ENCODE data around the gene SMARCA4. TPM values are rescaled to one million over a fixed set of nuclear protein-coding genes. Genes with fewer than 3 reads are reported as not detected.
A peak's percentile ranks its signal among the peaks of the same experiment; 100 is the strongest.
"Not testable (repeated sequence)": the region's sequence is repeated elsewhere in the genome, so short reads cannot be mapped to it uniquely, and the experiment has no call there.

Gene SMARCA4
- total and polyA plus RNA-seq, 7 experiments from 2014 or later: 11.8 to 126 (median 102) TPM

GRCh38 chr19:11102944-11103343, 142.1 kb downstream of the SMARCA4 start:
- ATAC-seq: no peak
- no peak for DNase-seq
- intact Hi-C loops (cut with micrococcal nuclease): no loop called here
- Histone ChIP-seq H3K27ac (ENCODE audit: low read depth, low read length) (no peak overlapping the region), H3K9me3 (ENCODE audit: control insufficient read depth in 2 of 3, low read length in 3 of 3) (no peaks in the 10 kb centered on the region), H3K4me1 (ENCODE audit: control insufficient read depth in 2 of 2, insufficient read depth in 2 of 2, low read length in 2 of 2) (peaks cover 0 to 3% of the 10 kb centered on the region in 2 donors), H3K27me3 (ENCODE audit: control insufficient read depth in 2 of 2, insufficient read depth in 2 of 2, low read length in 2 of 2) (no peaks in the 10 kb centered on the region), H3K36me3 (ENCODE audit: control insufficient read depth in 2 of 3, insufficient read depth in 3 of 3, low read length in 3 of 3) (peaks cover 0 to 58% (median 8%) of the 10 kb centered on the region in 3 experiments), H3K4me3 (ENCODE audit: low read length) (no peak overlapping the region)
- Mint-ChIP-seq H3K4me3 (no peak overlapping the region), H3K27ac (no peak overlapping the region), H3K4me1 (peaks cover 4 to 20% (median 6%) of the 10 kb centered on the region in 7 donors), H3K36me3 (peaks cover 5 to 42% (median 12%) of the 10 kb centered on the region in 5 donors), H3K9me3 (peaks cover 0 to 12% (median 0%) of the 10 kb centered on the region in 11 donors), H3K27me3 (no peaks in the 10 kb centered on the region)
- ChIA-PET CTCF (no interaction called here), POLR2A (interaction anchor here (1.0 kb wide), 1 partner anchor 12 kb away, joined by 3 read pairs; no protein-coding TSS in a partner anchor)

GRCh38 chr19:11103667-11104066, 142.8 kb downstream of the SMARCA4 start:
- H3K27me3 Mint-ChIP-seq; DNase-seq; H3K27ac Mint-ChIP-seq; H3K4me1 ChIP-seq (ENCODE audit: control insufficient read depth in 2 of 2, insufficient read depth in 2 of 2, low read length in 2 of 2); H3K4me3 ChIP-seq (ENCODE audit: low read length); H3K4me3 Mint-ChIP-seq; ATAC-seq; intact Hi-C loops (cut with micrococcal nuclease); H3K9me3 ChIP-seq (ENCODE audit: control insufficient read depth in 2 of 3, low read length in 3 of 3); H3K27me3 ChIP-seq (ENCODE audit: control insufficient read depth in 2 of 2, insufficient read depth in 2 of 2, low read length in 2 of 2); H3K27ac ChIP-seq (ENCODE audit: low read depth, low read length): not testable (repeated sequence)
- peaks cover 4 to 16% (median 6%) of the 10 kb centered on the region in 7 donors for H3K4me1 Mint-ChIP-seq
- peaks cover 0 to 12% (median 0%) of the 10 kb centered on the region in 11 donors for H3K9me3 Mint-ChIP-seq
- POLR2A ChIA-PET: interaction anchor here (0.7 kb wide), 1 partner anchor 66 kb away, joined by 4 read pairs; no protein-coding TSS in a partner anchor
- H3K36me3 ChIP-seq (ENCODE audit: control insufficient read depth in 2 of 3, insufficient read depth in 3 of 3, low read length in 3 of 3): peaks cover 0 to 64% (median 8%) of the 10 kb centered on the region in 3 experiments
- peaks cover 5 to 46% (median 14%) of the 10 kb centered on the region in 5 donors for H3K36me3 Mint-ChIP-seq
- CTCF ChIA-PET: interaction anchor here (0.9 kb wide), 1 partner anchor 23 kb away, joined by 3 read pairs; no protein-coding TSS in a partner anchor

DNA sequence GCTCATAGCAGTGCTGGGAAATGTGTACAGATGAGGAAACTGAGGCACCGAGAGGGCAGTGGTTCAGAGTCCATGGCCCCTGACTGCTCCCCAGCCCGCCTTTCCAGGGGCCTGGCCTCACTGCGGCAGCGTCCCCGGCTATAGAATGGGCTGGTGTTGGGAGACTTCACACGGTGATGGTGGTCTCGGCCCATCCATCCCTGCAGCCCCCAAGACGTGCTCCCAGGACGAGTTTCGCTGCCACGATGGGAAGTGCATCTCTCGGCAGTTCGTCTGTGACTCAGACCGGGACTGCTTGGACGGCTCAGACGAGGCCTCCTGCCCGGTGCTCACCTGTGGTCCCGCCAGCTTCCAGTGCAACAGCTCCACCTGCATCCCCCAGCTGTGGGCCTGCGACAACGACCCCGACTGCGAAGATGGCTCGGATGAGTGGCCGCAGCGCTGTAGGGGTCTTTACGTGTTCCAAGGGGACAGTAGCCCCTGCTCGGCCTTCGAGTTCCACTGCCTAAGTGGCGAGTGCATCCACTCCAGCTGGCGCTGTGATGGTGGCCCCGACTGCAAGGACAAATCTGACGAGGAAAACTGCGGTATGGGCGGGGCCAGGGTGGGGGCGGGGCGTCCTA, 144.3 kb downstream of the SMARCA4 start:
- H3K4me3 ChIP-seq (ENCODE audit: low read length): no peak overlapping the region
- Mint-ChIP-seq H3K36me3 (peaks cover 2 to 35% (median 7%) of the 10 kb centered on the region in 5 donors), H3K27me3 (no peaks in the 10 kb centered on the region), H3K27ac (no peak overlapping the region), H3K4me3 (no peak overlapping the region), H3K9me3 (peaks cover 0 to under 1% (median 0%) of the 10 kb centered on the region in 11 donors), H3K4me1 (peaks cover 1 to 5% (median 3%) of the 10 kb centered on the region in 7 donors)
- no peaks in the 10 kb centered on the region for H3K27me3 ChIP-seq (ENCODE audit: control insufficient read depth in 2 of 2, insufficient read depth in 2 of 2, low read length in 2 of 2)
- DNase-seq (no peak), ATAC-seq (peak; percentile 24)
- intact Hi-C loops (cut with micrococcal nuclease): no loop called here
- POLR2A ChIA-PET: interaction anchor here (0.6 kb wide), 1 partner anchor 12 kb away, joined by 3 read pairs; no protein-coding TSS in a partner anchor
- no peak overlapping the region for H3K27ac ChIP-seq (ENCODE audit: low read depth, low read length)
- no peaks in the 10 kb centered on the region for H3K9me3 ChIP-seq (ENCODE audit: control insufficient read depth in 2 of 3, low read length in 3 of 3)
- peaks cover 0 to 71% (median 8%) of the 10 kb centered on the region in 3 experiments for H3K36me3 ChIP-seq (ENCODE audit: control insufficient read depth in 2 of 3, insufficient read depth in 3 of 3, low read length in 3 of 3)
- CTCF ChIA-PET: no interaction called here
- peaks cover 0 to under 1% of the 10 kb centered on the region in 2 donors for H3K4me1 ChIP-seq (ENCODE audit: control insufficient read depth in 2 of 2, insufficient read depth in 2 of 2, low read length in 2 of 2)

DNA sequence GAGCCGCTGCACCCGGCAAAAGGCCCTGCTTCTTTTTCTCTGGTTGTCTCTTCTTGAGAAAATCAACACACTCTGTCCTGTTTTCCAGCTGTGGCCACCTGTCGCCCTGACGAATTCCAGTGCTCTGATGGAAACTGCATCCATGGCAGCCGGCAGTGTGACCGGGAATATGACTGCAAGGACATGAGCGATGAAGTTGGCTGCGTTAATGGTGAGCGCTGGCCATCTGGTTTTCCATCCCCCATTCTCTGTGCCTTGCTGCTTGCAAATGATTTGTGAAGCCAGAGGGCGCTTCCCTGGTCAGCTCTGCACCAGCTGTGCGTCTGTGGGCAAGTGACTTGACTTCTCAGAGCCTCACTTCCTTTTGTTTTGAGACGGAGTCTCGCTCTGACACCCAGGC, 145.6 kb downstream of the SMARCA4 start:
- H3K27me3 ChIP-seq (ENCODE audit: control insufficient read depth in 2 of 2, insufficient read depth in 2 of 2, low read length in 2 of 2): no peaks in the 10 kb centered on the region
- H3K9me3 Mint-ChIP-seq: no peaks in the 10 kb centered on the region
- H3K4me1 Mint-ChIP-seq: peaks cover 0 to 3% (median 0%) of the 10 kb centered on the region in 7 donors
- no peak for ATAC-seq
- H3K4me3 Mint-ChIP-seq: no peak overlapping the region
- ChIA-PET POLR2A (no interaction called here), CTCF (no interaction called here)
- H3K36me3 Mint-ChIP-seq: peaks cover 0 to 34% (median 4%) of the 10 kb centered on the region in 5 donors
- intact Hi-C loops (cut with micrococcal nuclease): no loop called here
- H3K4me1 ChIP-seq (ENCODE audit: control insufficient read depth in 2 of 2, insufficient read depth in 2 of 2, low read length in 2 of 2): no peaks in the 10 kb centered on the region
- no peak overlapping the region for H3K27ac ChIP-seq (ENCODE audit: low read depth, low read length)
- peaks cover 0 to 80% (median 8%) of the 10 kb centered on the region in 3 experiments for H3K36me3 ChIP-seq (ENCODE audit: control insufficient read depth in 2 of 3, insufficient read depth in 3 of 3, low read length in 3 of 3)
- no peak for DNase-seq
- H3K27ac Mint-ChIP-seq: peak overlapping the region in 1 of 9 donors; percentile 55
- H3K4me3 ChIP-seq (ENCODE audit: low read length): no peak overlapping the region
- no peaks in the 10 kb centered on the region for H3K27me3 Mint-ChIP-seq
- no peaks in the 10 kb centered on the region for H3K9me3 ChIP-seq (ENCODE audit: control insufficient read depth in 2 of 3, low read length in 3 of 3)

- H3K36me3 Mint-ChIP-seq: peaks cover 5 to 31% (median 10%) of the 10 kb centered on the region in 5 donors
- H3K27me3 Mint-ChIP-seq: no peaks in the 10 kb centered on the region
- intact Hi-C loops (cut with micrococcal nuclease): no loop called here
- H3K4me3 Mint-ChIP-seq: no peak overlapping the region
- no peak overlapping the region for H3K4me3 ChIP-seq (ENCODE audit: low read length)
- H3K36me3 ChIP-seq (ENCODE audit: control insufficient read depth in 2 of 3, insufficient read depth in 3 of 3, low read length in 3 of 3): peaks cover 0 to 87% (median 0%) of the 10 kb centered on the region in 3 experiments
- H3K4me1 Mint-ChIP-seq: peaks cover 0 to 6% (median 0%) of the 10 kb centered on the region in 7 donors
- no peaks in the 10 kb centered on the region for H3K27me3 ChIP-seq (ENCODE audit: control insufficient read depth in 2 of 2, insufficient read depth in 2 of 2, low read length in 2 of 2)
- H3K27ac ChIP-seq (ENCODE audit: low read depth, low read length): no peak overlapping the region
- H3K9me3 Mint-ChIP-seq: no peaks in the 10 kb centered on the region
- no peaks in the 10 kb centered on the region for H3K4me1 ChIP-seq (ENCODE audit: control insufficient read depth in 2 of 2, insufficient read depth in 2 of 2, low read length in 2 of 2)
- ChIA-PET CTCF (interaction anchor here (1.3 kb wide), 1 partner anchor 73 kb away, joined by 3 read pairs; no protein-coding TSS in a partner anchor), POLR2A (no interaction called here)
- DNase-seq (no peak), ATAC-seq (no peak)
- H3K9me3 ChIP-seq (ENCODE audit: control insufficient read depth in 2 of 3, low read length in 3 of 3): no peaks in the 10 kb centered on the region
- H3K27ac Mint-ChIP-seq: no peak overlapping the region
Measured at GRCh38 chr19:11108746-11109145, 147.9 kb downstream of the SMARCA4 start.

DNA sequence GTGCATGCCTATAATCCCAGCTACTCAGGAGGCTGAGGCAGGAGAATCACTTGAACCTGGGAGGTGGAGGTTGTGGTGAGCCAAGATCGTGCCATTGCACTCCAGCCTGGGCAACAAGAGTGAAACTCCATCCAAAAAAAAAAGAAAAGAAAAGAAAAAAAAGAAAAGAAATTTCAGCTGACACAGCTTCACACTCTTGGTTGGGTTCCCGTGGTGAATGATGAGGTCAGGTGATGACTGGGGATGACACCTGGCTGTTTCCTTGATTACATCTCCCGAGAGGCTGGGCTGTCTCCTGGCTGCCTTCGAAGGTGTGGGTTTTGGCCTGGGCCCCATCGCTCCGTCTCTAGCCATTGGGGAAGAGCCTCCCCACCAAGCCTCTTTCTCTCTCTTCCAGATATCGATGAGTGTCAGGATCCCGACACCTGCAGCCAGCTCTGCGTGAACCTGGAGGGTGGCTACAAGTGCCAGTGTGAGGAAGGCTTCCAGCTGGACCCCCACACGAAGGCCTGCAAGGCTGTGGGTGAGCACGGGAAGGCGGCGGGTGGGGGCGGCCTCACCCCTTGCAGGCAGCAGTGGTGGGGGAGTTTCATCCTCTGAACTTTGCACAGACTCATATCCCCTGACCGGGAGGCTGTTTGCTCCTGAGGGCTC, 150.4 kb downstream of the SMARCA4 start:
- peak overlapping the region in 1 of 9 donors; percentile 59 for H3K27ac Mint-ChIP-seq

More for the DNA sequence above, 150.4 kb downstream of the SMARCA4 start:
- Histone ChIP-seq H3K9me3 (ENCODE audit: control insufficient read depth in 2 of 3, low read length in 3 of 3) (no peaks in the 10 kb centered on the region), H3K27ac (ENCODE audit: low read depth, low read length) (no peak overlapping the region), H3K4me3 (ENCODE audit: low read length) (no peak overlapping the region), H3K4me1 (ENCODE audit: control insufficient read depth in 2 of 2, insufficient read depth in 2 of 2, low read length in 2 of 2) (no peaks in the 10 kb centered on the region), H3K27me3 (ENCODE audit: control insufficient read depth in 2 of 2, insufficient read depth in 2 of 2, low read length in 2 of 2) (no peaks in the 10 kb centered on the region), H3K36me3 (ENCODE audit: control insufficient read depth in 2 of 3, insufficient read depth in 3 of 3, low read length in 3 of 3) (peaks cover 0 to 89% (median 0%) of the 10 kb centered on the region in 3 experiments)
- H3K9me3 Mint-ChIP-seq: no peaks in the 10 kb centered on the region
- no peaks in the 10 kb centered on the region for H3K27me3 Mint-ChIP-seq
- ATAC-seq: no peak
- H3K36me3 Mint-ChIP-seq: peaks cover 3 to 34% (median 10%) of the 10 kb centered on the region in 5 donors
- intact Hi-C loops (cut with micrococcal nuclease): no loop called here
- DNase-seq: no peak
- ChIA-PET CTCF (no interaction called here), POLR2A (interaction anchor here (0.6 kb wide), 1 partner anchor 13 kb away, joined by 3 read pairs; no protein-coding TSS in a partner anchor)
- H3K4me1 Mint-ChIP-seq: peaks cover 0 to 6% (median 0%) of the 10 kb centered on the region in 7 donors
- H3K4me3 Mint-ChIP-seq: no peak overlapping the region

Measured in naive thymus-derived CD4-positive, alpha-beta T cell (primary cell).